ENCODE results near the gene SNX18.

GRCh38 chr5:54514841-54515432 is 2.6 kb upstream of the SNX18 start:
- no peak for TF ChIP-seq POLR2A (IDR thresholded peaks at IDR 0.05)
- TF ChIP-seq, protein P1, sequence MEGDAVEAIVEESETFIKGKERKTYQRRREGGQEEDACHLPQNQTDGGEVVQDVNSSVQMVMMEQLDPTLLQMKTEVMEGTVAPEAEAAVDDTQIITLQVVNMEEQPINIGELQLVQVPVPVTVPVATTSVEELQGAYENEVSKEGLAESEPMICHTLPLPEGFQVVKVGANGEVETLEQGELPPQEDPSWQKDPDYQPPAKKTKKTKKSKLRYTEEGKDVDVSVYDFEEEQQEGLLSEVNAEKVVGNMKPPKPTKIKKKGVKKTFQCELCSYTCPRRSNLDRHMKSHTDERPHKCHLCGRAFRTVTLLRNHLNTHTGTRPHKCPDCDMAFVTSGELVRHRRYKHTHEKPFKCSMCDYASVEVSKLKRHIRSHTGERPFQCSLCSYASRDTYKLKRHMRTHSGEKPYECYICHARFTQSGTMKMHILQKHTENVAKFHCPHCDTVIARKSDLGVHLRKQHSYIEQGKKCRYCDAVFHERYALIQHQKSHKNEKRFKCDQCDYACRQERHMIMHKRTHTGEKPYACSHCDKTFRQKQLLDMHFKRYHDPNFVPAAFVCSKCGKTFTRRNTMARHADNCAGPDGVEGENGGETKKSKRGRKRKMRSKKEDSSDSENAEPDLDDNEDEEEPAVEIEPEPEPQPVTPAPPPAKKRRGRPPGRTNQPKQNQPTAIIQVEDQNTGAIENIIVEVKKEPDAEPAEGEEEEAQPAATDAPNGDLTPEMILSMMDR (IDR thresholded peaks at IDR 0.05): no peak
